HL-60 (cell line): ENCODE results near the gene KBTBD13.

ENCODE experiments used
- TF ChIP-seq, protein P1 (sequence below): IDR thresholded peaks from 2 replicates; pipeline ENCODE4 v1.6.1; 2012; ENCODE audit warnings: low read depth; ENCODE audit not compliant: insufficient replicate concordance
- TF ChIP-seq, protein P2 (sequence below): IDR thresholded peaks from one replicate; pipeline ENCODE4 v1.5.1; 2011; ENCODE audit warnings: low read length, control low read depth, inconsistent platforms; ENCODE audit not compliant: insufficient read depth

DNA sequence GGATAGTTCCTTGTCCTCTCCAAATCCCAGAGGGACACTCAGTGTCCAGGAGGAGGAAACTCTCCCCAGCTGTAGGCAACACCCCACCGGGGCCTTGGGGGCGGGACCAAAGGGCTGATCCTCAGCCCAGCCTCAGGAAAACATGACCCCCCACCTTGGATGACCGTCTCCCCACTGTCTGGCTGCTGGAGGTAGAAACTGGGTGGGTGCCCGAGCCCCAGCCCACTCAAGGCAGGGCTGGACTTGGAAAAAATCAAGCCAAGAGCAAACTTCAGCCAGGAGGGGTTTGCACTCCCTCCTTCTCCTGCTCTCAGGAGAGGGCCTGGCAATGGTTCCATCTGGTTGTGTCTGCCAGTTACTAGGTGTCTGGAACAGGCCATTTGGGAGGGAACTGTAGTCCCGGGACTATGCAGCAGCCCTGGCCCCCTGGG lies 5.2 kb upstream of the KBTBD13 start:
- TF ChIP-seq, protein P1, sequence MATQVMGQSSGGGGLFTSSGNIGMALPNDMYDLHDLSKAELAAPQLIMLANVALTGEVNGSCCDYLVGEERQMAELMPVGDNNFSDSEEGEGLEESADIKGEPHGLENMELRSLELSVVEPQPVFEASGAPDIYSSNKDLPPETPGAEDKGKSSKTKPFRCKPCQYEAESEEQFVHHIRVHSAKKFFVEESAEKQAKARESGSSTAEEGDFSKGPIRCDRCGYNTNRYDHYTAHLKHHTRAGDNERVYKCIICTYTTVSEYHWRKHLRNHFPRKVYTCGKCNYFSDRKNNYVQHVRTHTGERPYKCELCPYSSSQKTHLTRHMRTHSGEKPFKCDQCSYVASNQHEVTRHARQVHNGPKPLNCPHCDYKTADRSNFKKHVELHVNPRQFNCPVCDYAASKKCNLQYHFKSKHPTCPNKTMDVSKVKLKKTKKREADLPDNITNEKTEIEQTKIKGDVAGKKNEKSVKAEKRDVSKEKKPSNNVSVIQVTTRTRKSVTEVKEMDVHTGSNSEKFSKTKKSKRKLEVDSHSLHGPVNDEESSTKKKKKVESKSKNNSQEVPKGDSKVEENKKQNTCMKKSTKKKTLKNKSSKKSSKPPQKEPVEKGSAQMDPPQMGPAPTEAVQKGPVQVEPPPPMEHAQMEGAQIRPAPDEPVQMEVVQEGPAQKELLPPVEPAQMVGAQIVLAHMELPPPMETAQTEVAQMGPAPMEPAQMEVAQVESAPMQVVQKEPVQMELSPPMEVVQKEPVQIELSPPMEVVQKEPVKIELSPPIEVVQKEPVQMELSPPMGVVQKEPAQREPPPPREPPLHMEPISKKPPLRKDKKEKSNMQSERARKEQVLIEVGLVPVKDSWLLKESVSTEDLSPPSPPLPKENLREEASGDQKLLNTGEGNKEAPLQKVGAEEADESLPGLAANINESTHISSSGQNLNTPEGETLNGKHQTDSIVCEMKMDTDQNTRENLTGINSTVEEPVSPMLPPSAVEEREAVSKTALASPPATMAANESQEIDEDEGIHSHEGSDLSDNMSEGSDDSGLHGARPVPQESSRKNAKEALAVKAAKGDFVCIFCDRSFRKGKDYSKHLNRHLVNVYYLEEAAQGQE = no peak
- TF ChIP-seq, protein P2, sequence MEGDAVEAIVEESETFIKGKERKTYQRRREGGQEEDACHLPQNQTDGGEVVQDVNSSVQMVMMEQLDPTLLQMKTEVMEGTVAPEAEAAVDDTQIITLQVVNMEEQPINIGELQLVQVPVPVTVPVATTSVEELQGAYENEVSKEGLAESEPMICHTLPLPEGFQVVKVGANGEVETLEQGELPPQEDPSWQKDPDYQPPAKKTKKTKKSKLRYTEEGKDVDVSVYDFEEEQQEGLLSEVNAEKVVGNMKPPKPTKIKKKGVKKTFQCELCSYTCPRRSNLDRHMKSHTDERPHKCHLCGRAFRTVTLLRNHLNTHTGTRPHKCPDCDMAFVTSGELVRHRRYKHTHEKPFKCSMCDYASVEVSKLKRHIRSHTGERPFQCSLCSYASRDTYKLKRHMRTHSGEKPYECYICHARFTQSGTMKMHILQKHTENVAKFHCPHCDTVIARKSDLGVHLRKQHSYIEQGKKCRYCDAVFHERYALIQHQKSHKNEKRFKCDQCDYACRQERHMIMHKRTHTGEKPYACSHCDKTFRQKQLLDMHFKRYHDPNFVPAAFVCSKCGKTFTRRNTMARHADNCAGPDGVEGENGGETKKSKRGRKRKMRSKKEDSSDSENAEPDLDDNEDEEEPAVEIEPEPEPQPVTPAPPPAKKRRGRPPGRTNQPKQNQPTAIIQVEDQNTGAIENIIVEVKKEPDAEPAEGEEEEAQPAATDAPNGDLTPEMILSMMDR = no peak
